ENCODE measurements around the gene COG7.

The COG7 gene

GRCh38 chr16:23498863-23499262, 45.9 kb upstream of the COG7 start:
- no peaks in the 10 kb centered on the region for H4K20me1 ChIP-seq (ENCODE audit: insufficient read depth, low read length, poor library complexity, severe bottlenecking)

DNA sequence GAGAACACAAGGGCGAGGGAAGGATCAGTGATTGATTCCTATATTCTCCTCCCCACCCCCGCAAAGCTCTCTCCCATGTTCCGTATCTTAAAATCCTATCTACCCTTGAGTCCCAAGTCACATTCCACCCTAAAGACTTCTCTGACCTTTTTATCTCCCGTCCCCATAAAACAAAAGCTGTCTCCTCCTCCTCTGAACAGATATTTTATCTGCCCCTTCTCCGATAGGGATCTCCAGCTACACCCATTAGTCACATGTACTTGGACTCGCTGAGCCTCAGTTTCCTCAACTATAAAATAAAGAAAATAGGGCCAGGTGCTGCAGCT, 44.5 kb upstream of the COG7 start:
- no peaks in the 10 kb centered on the region for H3K36me3 ChIP-seq (ENCODE audit: insufficient read depth, low read length)
- no peaks in the 10 kb centered on the region for H3K4me1 ChIP-seq (ENCODE audit: insufficient read depth, low read length, poor library complexity, severe bottlenecking)
- H4K20me1 ChIP-seq (ENCODE audit: insufficient read depth, low read length, poor library complexity, severe bottlenecking): no peaks in the 10 kb centered on the region
- no peaks in the 10 kb centered on the region for H3F3A ChIP-seq (ENCODE audit: low read depth)
- peaks cover under 1% of the 10 kb centered on the region for H3K27me3 ChIP-seq (ENCODE audit: insufficient read depth, low read length, poor library complexity, severe bottlenecking)
- H3K9me3 ChIP-seq (ENCODE audit: insufficient read depth, low read depth, low read length): no peaks in the 10 kb centered on the region
- no peaks in the 10 kb centered on the region for H3K79me2 ChIP-seq (ENCODE audit: insufficient read depth, low read length)
- H3K4me2 ChIP-seq (ENCODE audit: low read depth, low read length, poor library complexity, severe bottlenecking): no peak overlapping the region
- no peaks in the 10 kb centered on the region for H3K9me2 ChIP-seq (replicated peaks; ENCODE audit: low read depth, low read length)
- no peak overlapping the region for H3K4me3 ChIP-seq (ENCODE audit: low read length, poor library complexity, severe bottlenecking)
- H2AFZ ChIP-seq (ENCODE audit: low read length): no peak overlapping the region
- TF ChIP-seq EZH2phosphoT487 (IDR thresholded peaks at IDR 0.05; ENCODE audit: borderline replicate concordance): no peak
- TF ChIP-seq CTCF (conservative IDR thresholded peaks at IDR 0.05; ENCODE audit: low read length): no peak
- H3K9ac ChIP-seq (ENCODE audit: low read depth, low read length, poor library complexity, severe bottlenecking): no peak overlapping the region

More at GRCh38 chr16:23498863-23499262, 45.9 kb upstream of the COG7 start:
- no peaks in the 10 kb centered on the region for H3K9me2 ChIP-seq (replicated peaks; ENCODE audit: low read depth, low read length)
- no peaks in the 10 kb centered on the region for H3K36me3 ChIP-seq (ENCODE audit: insufficient read depth, low read length)
- no peak for TF ChIP-seq EZH2phosphoT487 (IDR thresholded peaks at IDR 0.05; ENCODE audit: borderline replicate concordance)
- TF ChIP-seq CTCF (conservative IDR thresholded peaks at IDR 0.05; ENCODE audit: low read length): no peak
- no peaks in the 10 kb centered on the region for H3K9me3 ChIP-seq (ENCODE audit: insufficient read depth, low read depth, low read length)
- H3K4me3 ChIP-seq (ENCODE audit: low read length, poor library complexity, severe bottlenecking): no peak overlapping the region
- no peaks in the 10 kb centered on the region for H3K79me2 ChIP-seq (ENCODE audit: insufficient read depth, low read length)
- no peaks in the 10 kb centered on the region for H3F3A ChIP-seq (ENCODE audit: low read depth)
- peaks cover 5% of the 10 kb centered on the region for H3K27me3 ChIP-seq (ENCODE audit: insufficient read depth, low read length, poor library complexity, severe bottlenecking)
- no peaks in the 10 kb centered on the region for H3K4me1 ChIP-seq (ENCODE audit: insufficient read depth, low read length, poor library complexity, severe bottlenecking)
- no peak overlapping the region for H3K4me2 ChIP-seq (ENCODE audit: low read depth, low read length, poor library complexity, severe bottlenecking)
- H2AFZ ChIP-seq (ENCODE audit: low read length): no peak overlapping the region
- H3K9ac ChIP-seq (ENCODE audit: low read depth, low read length, poor library complexity, severe bottlenecking): no peak overlapping the region

GRCh38 chr16:23496821-23497542, 44.0 kb upstream of the COG7 start:
- Histone ChIP-seq H3K4me2 (ENCODE audit: low read depth, low read length, poor library complexity, severe bottlenecking) (no peak overlapping the region), H3K4me1 (ENCODE audit: insufficient read depth, low read length, poor library complexity, severe bottlenecking) (no peaks in the 10 kb centered on the region), H2AFZ (ENCODE audit: low read length) (no peak overlapping the region)

More at GRCh38 chr16:23496821-23497542, 44.0 kb upstream of the COG7 start:
- Histone ChIP-seq H3K9ac (ENCODE audit: low read depth, low read length, poor library complexity, severe bottlenecking) (no peak overlapping the region), H3K79me2 (ENCODE audit: insufficient read depth, low read length) (no peaks in the 10 kb centered on the region), H3K9me2 (replicated peaks; ENCODE audit: low read depth, low read length) (no peaks in the 10 kb centered on the region), H3K27me3 (ENCODE audit: insufficient read depth, low read length, poor library complexity, severe bottlenecking) (no peaks in the 10 kb centered on the region), H4K20me1 (ENCODE audit: insufficient read depth, low read length, poor library complexity, severe bottlenecking) (no peaks in the 10 kb centered on the region), H3K9me3 (ENCODE audit: insufficient read depth, low read depth, low read length) (no peaks in the 10 kb centered on the region), H3K36me3 (ENCODE audit: insufficient read depth, low read length) (no peaks in the 10 kb centered on the region), H3K4me3 (ENCODE audit: low read length, poor library complexity, severe bottlenecking) (no peak overlapping the region), H3F3A (ENCODE audit: low read depth) (no peaks in the 10 kb centered on the region)
- TF ChIP-seq CTCF (conservative IDR thresholded peaks at IDR 0.05; ENCODE audit: low read length): no peak
- TF ChIP-seq EZH2phosphoT487 (IDR thresholded peaks at IDR 0.05; ENCODE audit: borderline replicate concordance): no peak

Measured in Loucy (cell line).